Type B pancreatic cell (in vitro differentiated cells): Measurements from ENCODE around the gene NDUFA13. TPM values are rescaled to one million over a fixed set of nuclear protein-coding genes. Genes with fewer than 3 reads are reported as not detected.

Experiments
- DNase-seq: peaks from one replicate; pipeline ENCODE4 v3.0.0; 2021; ENCODE audit warnings: mixed read lengths; ENCODE audit not compliant: unreplicated experiment; ENCODE audit errors: extremely low spot score
- H3K27ac Mint-ChIP-seq: 2 replicates; pipeline ENCODE4 v1.8.0; 2021; ENCODE audit warnings: mild to moderate bottlenecking, mixed read lengths
- H3K27me3 Mint-ChIP-seq: 2 replicates; pipeline ENCODE4 v1.8.0; 2021; ENCODE audit warnings: mixed read lengths
- H3K36me3 Mint-ChIP-seq: 2 replicates; pipeline ENCODE4 v1.8.0; 2021; ENCODE audit warnings: mixed read lengths
- H3K4me1 Mint-ChIP-seq: one replicate; pipeline ENCODE4 v1.8.0; 2021; ENCODE audit warnings: mixed read lengths; ENCODE audit not compliant: unreplicated experiment
- H3K4me3 Mint-ChIP-seq: 2 replicates; pipeline ENCODE4 v1.8.0; 2021; ENCODE audit warnings: mild to moderate bottlenecking, mixed read lengths
- H3K9me3 Mint-ChIP-seq: 2 replicates; pipeline ENCODE4 v1.8.0; 2021; ENCODE audit warnings: mixed read lengths
- total RNA-seq: library from RNA; stranded (reverse); gene quantifications from 2 replicates; pipeline ENCODE4 v1.2.1, GENCODE V29; 2021; ENCODE audit warnings: low replicate concordance
- TF ChIP-seq, protein P1 (sequence below): fragments of 200-600 bp; sonication (generic); conservative IDR thresholded peaks from 2 replicates; pipeline ENCODE4 v1.5.0; 2021; ENCODE audit warnings: antibody characterized with exemption, mild to moderate bottlenecking

Gene NDUFA13
- total RNA-seq, 1 donor from 2014 or later, result 396 TPM

- H3K27me3 Mint-ChIP-seq, result no peaks in the 10 kb centered on the region
- no peaks in the 10 kb centered on the region for H3K9me3 Mint-ChIP-seq
- DNase-seq, result no peak
- H3K36me3 Mint-ChIP-seq, result peaks cover 9% of the 10 kb centered on the region
- TF ChIP-seq, protein P1, sequence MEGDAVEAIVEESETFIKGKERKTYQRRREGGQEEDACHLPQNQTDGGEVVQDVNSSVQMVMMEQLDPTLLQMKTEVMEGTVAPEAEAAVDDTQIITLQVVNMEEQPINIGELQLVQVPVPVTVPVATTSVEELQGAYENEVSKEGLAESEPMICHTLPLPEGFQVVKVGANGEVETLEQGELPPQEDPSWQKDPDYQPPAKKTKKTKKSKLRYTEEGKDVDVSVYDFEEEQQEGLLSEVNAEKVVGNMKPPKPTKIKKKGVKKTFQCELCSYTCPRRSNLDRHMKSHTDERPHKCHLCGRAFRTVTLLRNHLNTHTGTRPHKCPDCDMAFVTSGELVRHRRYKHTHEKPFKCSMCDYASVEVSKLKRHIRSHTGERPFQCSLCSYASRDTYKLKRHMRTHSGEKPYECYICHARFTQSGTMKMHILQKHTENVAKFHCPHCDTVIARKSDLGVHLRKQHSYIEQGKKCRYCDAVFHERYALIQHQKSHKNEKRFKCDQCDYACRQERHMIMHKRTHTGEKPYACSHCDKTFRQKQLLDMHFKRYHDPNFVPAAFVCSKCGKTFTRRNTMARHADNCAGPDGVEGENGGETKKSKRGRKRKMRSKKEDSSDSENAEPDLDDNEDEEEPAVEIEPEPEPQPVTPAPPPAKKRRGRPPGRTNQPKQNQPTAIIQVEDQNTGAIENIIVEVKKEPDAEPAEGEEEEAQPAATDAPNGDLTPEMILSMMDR, result no peak
- H3K27ac Mint-ChIP-seq, result peak overlapping the region; percentile 10
- no peak overlapping the region for H3K4me3 Mint-ChIP-seq
- peaks cover 15% of the 10 kb centered on the region for H3K4me1 Mint-ChIP-seq
Measured at GRCh38 chr19:19520989-19521388, 5.0 kb downstream of the NDUFA13 start.

DNA sequence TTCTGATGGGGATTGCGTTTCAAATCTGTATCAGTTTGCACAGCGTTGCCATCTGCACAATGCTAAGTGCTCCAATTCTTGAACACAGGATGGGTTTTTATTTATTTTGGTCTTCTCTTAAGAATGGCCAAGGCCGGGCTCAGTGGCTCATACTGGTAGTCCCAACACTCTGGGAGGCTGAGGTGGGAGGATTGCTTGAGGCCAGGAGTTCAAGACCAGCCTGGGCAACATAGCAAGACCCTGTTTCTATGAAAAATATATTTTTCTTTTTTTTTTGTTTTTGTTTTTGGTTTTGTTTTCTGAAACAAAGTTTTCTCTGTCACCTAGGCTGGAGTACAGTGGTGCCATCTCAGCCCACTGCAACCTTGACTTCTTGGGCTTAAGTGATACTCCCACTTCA is 7.2 kb downstream of the NDUFA13 start:
- DNase-seq, result no peak
- Mint-ChIP-seq H3K27me3 (no peaks in the 10 kb centered on the region), H3K4me3 (no peak overlapping the region), H3K36me3 (peaks cover 9% of the 10 kb centered on the region), H3K9me3 (no peaks in the 10 kb centered on the region), H3K4me1 (peaks cover 10% of the 10 kb centered on the region), H3K27ac (no peak overlapping the region)
- TF ChIP-seq, protein P1, result no peak

GRCh38 chr19:19524053-19524452 is 8.0 kb downstream of the NDUFA13 start:
- TF ChIP-seq, protein P1, result no peak
- Mint-ChIP-seq H3K36me3 (peaks cover 9% of the 10 kb centered on the region), H3K4me1 (peaks cover 10% of the 10 kb centered on the region), H3K27me3 (no peaks in the 10 kb centered on the region), H3K4me3 (no peak overlapping the region), H3K9me3 (no peaks in the 10 kb centered on the region), H3K27ac (no peak overlapping the region)
- DNase-seq, result no peak

DNA sequence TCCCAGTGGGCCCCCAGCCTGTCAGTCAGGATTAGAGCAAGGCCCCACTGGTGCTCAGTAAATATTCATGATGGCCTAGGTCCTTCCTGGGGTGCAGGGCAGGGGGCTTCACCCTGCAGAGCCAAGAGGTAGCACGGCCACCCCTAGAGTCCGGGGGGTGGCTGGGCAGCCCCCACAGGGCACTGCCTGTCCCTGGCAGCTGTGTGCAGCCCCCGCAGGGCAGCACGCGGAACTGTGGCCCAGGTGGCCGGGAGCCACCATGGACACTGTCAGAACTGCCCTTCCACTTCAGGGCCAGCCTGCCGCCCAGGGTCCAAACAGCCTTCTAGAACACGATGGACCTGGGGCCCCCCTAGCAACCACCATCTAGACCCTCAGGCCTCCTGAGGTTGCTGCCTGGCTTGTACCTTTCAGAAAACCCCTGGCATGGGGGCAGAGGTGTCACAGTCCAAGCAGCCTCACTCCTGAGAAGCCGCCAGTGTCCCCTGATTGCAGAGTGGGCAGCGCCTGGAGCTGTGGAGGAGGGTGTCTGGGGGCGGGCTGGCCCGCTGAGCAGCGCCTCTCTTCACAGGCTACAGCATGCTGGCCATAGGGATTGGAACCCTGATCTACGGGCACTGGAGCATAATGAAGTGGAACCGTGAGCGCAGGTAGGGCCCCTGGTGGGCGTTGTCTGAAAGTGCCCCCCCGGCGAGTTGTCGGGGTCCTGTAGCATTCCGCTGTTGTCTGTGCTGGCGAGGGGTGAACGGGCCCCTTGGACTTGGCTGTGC is 9.8 kb downstream of the NDUFA13 start:
- Mint-ChIP-seq H3K4me1 (peaks cover 15% of the 10 kb centered on the region), H3K27ac (no peak overlapping the region), H3K36me3 (peaks cover 2% of the 10 kb centered on the region), H3K9me3 (no peaks in the 10 kb centered on the region), H3K4me3 (no peak overlapping the region), H3K27me3 (no peaks in the 10 kb centered on the region)
- DNase-seq, result no peak
- TF ChIP-seq, protein P1, result no peak

GRCh38 chr19:19526581-19527370 is 10.8 kb downstream of the NDUFA13 start:
- TF ChIP-seq, protein P1, result no peak
- Mint-ChIP-seq H3K4me3 (no peak overlapping the region), H3K27ac (no peak overlapping the region), H3K36me3 (no peaks in the 10 kb centered on the region), H3K4me1 (peaks cover 15% of the 10 kb centered on the region), H3K27me3 (no peaks in the 10 kb centered on the region), H3K9me3 (no peaks in the 10 kb centered on the region)
- no peak for DNase-seq
